Stimulated activated effector memory CD8-positive, alpha-beta T cell treated with anti-CD3 and anti-CD28 coated beads, Interleukin-12 subunit alpha, Interleukin-12 subunit beta, amount 100 ng/mL, for 72 hours (primary cell): ENCODE measurements around the gene UTP15.

Experiments used
- ATAC-seq: fragments of 150-1000 bp; cut with Tn5 transposase; 2 replicates; pipeline ENCODE4 v1.10.0; 2021
- DNase-seq, 2 donors: peaks; one replicate each; pipeline ENCODE4 v3.0.0; 2021 to 2022; ENCODE audit warnings: low spot score in 2 of 2
- H3K27ac Mint-ChIP-seq: one replicate; pipeline ENCODE4 v1.8.0; 2022; ENCODE audit warnings: mild to moderate bottlenecking, mixed read lengths
- H3K36me3 Mint-ChIP-seq: one replicate; pipeline ENCODE4 v1.8.0; 2022; ENCODE audit warnings: mild to moderate bottlenecking, mixed read lengths
- H3K4me1 Mint-ChIP-seq: one replicate; pipeline ENCODE4 v1.8.0; 2022; ENCODE audit warnings: mixed read lengths
- H3K4me3 Mint-ChIP-seq: one replicate; pipeline ENCODE4 v1.8.0; 2022; ENCODE audit warnings: mild to moderate bottlenecking, mixed read lengths
- H3K9me3 Mint-ChIP-seq: one replicate; pipeline ENCODE4 v1.8.0; 2022; ENCODE audit warnings: mixed read lengths

UTP15 gene

DNA sequence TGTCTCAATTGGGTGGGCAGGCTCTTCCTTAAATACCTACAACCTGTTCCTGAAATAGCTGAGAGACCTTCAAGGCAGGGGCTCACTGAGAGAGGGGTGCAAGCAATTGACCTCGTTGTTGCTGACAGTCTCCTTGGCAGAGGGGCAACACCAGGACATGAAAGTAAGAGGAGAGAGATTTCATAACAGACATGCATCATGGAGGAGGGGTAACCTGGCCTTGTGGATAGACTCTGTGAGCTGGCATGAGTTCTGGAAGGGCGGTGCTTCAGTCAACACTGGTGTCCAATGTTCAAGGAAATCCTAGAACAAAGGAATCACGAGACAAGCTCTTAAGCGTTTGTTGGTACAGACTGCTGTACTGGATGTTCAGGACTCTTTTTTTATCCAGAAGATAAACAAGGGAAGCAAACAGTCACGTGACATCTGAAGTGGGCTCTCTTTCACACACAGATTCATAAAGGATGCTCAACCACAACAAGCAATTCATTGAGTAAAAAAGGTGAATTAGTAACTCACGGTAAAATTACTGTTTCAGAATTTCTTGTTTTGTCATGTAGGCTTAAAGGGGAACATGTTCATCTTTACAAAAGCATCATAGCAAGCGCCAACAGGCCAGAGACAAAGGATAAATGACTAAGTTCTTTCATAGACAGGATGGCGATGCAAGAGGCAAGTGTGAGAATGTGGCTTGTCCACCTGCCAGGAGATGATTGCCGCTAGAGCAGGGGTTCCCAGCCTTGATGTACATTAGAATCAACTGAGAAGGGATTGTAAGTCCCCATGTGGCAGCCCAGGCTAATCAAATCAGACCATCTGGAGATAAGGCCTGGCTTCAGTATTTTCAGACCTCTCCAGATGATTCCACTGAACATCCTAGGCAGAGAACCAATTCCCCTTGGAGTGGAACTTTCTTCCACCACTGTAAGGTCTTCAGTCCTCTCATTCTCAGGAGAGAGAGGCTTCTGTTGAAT, 20.8 kb upstream of the UTP15 start:
- Mint-ChIP-seq H3K4me1 (no peaks in the 10 kb centered on the region), H3K4me3 (no peak overlapping the region), H3K36me3 (no peaks in the 10 kb centered on the region), H3K27ac (no peak overlapping the region), H3K9me3 (no peaks in the 10 kb centered on the region)
- DNase-seq (no peak), ATAC-seq (no peak)

DNA sequence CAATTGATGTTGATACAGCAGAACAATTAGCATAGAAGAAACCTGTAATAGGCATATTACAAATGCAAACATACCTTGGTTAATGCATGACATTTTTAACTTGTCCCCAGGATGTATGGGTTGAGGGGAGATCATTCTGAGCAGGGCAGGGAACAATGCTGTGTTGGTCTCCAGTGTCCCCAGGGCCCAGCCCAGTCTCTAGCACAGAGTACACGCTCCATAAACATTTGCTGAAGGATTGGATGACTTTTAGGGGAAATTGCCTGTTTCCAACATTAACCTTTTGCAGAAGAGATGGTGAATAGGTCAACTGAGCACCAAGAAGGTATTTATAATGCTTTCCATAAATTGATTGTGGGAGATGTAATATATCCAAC, 20.2 kb upstream of the UTP15 start:
- Mint-ChIP-seq H3K27ac (no peak overlapping the region), H3K4me3 (no peak overlapping the region), H3K9me3 (no peaks in the 10 kb centered on the region)

DNA sequence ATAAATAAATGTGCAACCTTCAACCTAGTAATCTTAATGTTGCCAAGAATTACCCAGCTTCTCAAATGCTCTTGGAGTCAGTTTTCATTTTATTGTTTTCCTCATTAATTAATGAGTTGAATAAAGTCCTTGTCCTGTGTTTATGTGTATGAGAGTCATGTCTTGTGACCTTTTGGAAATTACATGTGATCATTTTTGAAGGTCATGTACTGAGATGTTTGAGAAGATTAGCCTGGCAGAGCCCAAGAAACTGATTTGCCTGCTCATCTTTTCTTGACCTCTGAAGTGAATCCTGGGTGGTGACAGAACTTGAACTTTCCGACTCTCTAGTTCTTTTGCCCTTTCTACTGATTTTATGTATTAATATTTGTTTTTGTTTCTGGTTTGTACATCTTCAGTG, 15.5 kb upstream of the UTP15 start:
- H3K4me1 Mint-ChIP-seq = no peaks in the 10 kb centered on the region
- no peak overlapping the region for H3K4me3 Mint-ChIP-seq
- no peak overlapping the region for H3K27ac Mint-ChIP-seq
- ATAC-seq (no peak), DNase-seq (no peak)
- no peaks in the 10 kb centered on the region for H3K9me3 Mint-ChIP-seq
- H3K36me3 Mint-ChIP-seq = peaks cover 31% of the 10 kb centered on the region

More for the DNA sequence above, 20.2 kb upstream of the UTP15 start:
- Mint-ChIP-seq H3K4me1 (no peaks in the 10 kb centered on the region), H3K36me3 (no peaks in the 10 kb centered on the region)
- ATAC-seq (no peak), DNase-seq (no peak)

DNA sequence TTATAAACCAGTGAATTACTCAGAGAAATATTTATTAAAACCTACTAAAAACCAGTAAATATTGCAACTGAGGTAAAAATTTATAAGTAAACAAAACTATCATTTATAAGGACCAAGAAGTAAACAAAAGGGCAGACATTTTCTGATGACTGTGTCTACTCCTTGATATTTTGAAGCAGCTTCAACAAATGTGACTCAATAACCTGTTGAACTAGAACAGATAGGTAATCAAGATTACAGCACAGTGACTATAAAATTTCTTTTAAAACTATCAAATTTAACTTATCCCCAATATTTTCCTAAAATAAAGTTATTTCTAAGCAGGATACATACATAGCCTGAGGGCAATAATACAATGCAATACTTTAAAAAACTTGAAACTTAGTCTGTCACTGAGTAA, 12.9 kb upstream of the UTP15 start:
- Mint-ChIP-seq H3K27ac (no peak overlapping the region), H3K36me3 (peaks cover 54% of the 10 kb centered on the region), H3K9me3 (no peaks in the 10 kb centered on the region), H3K4me3 (no peak overlapping the region), H3K4me1 (no peaks in the 10 kb centered on the region)
- ATAC-seq (no peak), DNase-seq (no peak)

DNA sequence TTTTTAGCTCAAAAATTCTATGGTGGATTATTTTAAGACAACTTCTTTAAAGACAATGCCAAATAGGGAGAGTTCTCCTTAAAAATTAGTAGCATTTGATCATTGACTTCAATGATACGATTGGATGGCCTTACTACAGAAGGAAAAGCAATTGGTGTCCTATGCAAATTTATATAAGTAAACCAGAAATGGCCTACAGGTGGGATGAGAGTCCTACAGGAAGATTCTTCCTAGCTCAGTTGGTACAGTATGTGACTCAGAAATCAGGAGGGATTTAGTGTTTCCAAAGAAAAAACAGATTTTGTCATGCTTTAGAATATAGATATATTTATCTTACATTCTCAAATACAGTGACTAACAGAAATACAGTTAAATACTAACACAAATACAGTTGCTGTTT, 6.6 kb upstream of the UTP15 start:
- Mint-ChIP-seq H3K4me3 (no peak overlapping the region), H3K4me1 (peaks cover 13% of the 10 kb centered on the region), H3K36me3 (peaks cover 85% of the 10 kb centered on the region), H3K27ac (no peak overlapping the region), H3K9me3 (no peaks in the 10 kb centered on the region)
- DNase-seq (no peak), ATAC-seq (no peak)

DNA sequence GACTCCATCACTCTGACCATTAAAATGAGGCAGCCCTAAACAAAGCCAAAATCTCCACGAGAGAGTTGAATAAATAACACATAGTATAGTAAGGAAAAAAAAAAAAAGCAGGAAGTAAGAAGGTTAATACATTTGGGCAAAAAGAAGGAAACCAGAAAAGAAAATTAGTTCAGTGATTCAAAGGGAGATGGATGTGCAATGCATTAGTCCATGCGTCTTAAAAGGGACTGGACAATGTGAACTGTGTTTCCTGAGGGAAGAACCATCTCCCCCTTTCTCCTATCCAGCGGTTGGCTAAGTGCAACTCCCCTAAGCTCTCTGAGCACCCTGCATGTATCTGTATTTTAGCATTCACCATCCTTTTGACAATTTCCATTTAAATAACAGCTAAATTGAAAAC, 1.5 kb upstream of the UTP15 start:
- Mint-ChIP-seq H3K9me3 (no peaks in the 10 kb centered on the region), H3K4me1 (peaks cover 21% of the 10 kb centered on the region), H3K27ac (peak overlapping the region; percentile 99), H3K36me3 (peaks cover 61% of the 10 kb centered on the region), H3K4me3 (peak overlapping the region; percentile 93)
- ATAC-seq (no peak), DNase-seq (no peak)

DNA sequence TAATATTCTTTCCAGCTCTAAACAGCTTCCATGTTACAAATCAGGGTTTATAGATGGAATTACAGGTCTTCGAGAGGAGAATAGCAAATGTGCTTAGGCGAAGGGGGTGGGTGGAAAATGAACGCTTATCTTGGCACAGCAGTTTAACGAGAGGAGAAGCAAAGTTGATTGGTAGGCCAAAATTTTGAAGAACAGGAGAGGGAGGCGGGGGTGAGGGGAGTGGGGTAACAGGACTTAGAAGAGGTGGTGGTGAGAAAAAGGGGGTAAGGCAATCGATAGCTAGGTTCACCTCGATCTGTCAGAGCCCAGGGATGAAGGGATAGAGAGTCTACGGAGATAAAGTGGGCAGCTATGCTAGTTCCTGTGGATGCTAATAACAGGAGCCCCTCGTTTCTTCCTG, 868 bp upstream of the UTP15 start:
- Mint-ChIP-seq H3K9me3 (no peaks in the 10 kb centered on the region), H3K27ac (peak overlapping the region; percentile 99), H3K36me3 (peaks cover 63% of the 10 kb centered on the region), H3K4me3 (peak overlapping the region; percentile 93), H3K4me1 (peaks cover 21% of the 10 kb centered on the region)
- ATAC-seq (no peak), DNase-seq (no peak)

DNA sequence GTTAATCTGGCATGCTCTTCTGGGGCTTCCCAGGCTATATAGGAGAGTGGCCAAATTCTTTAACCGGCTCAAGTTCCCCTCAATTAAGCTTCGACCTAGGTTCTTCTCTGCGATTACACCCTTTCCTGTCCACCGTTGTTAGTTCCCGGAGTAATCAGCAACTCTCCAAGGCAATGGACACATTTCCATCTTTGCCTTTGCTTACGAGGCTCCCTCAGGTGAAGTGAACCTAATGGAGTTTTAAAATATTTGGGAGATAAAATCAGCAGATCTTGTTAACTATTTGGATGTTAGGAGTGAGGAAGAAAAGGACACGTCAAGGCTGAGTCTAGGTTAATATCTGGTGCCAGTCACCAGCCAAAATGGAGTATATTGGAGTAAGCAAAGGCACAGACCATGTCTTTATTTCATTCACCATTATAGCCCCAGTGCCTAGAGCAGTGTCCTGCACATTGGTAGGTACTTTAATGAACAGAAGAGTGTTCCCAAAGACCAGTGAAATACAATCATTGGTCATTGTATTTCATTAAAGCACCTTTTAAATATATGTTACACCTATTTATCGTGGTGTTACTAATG, 515 bp downstream of the UTP15 start:
- Mint-ChIP-seq H3K4me1 (peaks cover 15% of the 10 kb centered on the region), H3K4me3 (peak overlapping the region; percentile 93), H3K36me3 (peaks cover 63% of the 10 kb centered on the region), H3K9me3 (no peaks in the 10 kb centered on the region), H3K27ac (peak overlapping the region; percentile 99)
- no peak for DNase-seq
- no peak for ATAC-seq

DNA sequence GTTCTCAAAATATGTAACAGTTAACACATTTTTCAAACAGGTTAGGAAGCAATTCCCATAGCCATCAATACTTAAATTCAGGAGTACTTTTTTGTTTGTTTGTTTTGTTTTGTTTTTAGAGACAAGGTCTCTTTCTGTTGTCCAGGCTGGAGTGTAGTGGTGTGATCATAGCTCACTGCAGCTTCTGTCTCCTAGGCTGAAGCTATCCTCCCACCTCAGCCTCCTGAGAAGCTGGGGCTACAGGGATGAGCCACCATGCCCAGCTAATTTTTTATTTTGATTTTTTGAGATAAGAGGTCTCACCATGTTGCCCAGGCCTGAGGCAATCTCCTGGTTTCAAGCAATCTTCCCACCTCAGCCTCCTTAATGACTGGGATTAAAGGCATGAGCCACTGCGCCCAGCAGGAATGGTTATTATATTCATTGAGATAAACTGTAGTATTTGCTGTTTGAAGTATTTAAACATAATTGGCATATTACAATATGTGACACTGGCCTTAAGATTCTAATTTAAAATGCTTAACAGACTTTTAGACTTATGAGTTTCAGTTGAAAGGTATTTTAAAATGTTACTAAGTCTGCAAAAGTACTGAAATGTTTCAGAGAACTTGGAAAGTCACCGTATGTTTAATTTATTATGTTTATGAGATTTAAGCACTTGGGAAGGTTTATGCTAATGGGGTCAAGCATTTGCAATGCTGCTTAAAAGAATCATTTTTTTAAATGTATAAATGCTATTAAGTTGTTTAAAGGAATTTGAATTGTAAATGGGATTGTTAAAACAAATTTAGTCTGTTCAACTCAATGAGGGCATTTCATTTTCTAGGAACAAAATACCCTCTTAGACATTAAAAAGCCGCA, 17.0 kb downstream of the UTP15 start:
- DNase-seq (no peak), ATAC-seq (no peak)
- no peaks in the 10 kb centered on the region for H3K4me1 Mint-ChIP-seq
- H3K9me3 Mint-ChIP-seq = no peaks in the 10 kb centered on the region
- H3K4me3 Mint-ChIP-seq = no peak overlapping the region
- no peak overlapping the region for H3K27ac Mint-ChIP-seq
- peaks cover 49% of the 10 kb centered on the region for H3K36me3 Mint-ChIP-seq

DNA sequence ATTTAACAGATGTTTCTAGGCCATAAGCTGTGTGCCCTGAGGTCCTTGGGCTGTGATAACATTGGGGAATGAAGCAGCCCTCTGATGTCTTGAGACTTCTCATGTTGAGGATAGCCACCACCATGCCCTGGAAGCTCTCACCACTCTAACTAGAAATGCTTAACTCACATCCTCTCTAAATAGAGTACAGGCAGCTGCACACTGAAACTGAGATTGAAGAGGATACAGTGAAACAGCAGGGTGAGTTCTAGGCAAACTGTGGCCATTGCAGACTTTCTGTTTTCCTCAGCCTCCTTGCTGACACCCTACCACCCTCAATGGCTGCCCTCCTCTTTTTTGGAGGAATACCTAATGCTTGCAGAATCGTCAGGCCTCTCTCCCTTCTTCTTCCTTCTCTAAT, 22.4 kb downstream of the UTP15 start:
- Mint-ChIP-seq H3K9me3 (no peaks in the 10 kb centered on the region), H3K4me3 (no peak overlapping the region), H3K27ac (no peak overlapping the region), H3K36me3 (no peaks in the 10 kb centered on the region), H3K4me1 (no peaks in the 10 kb centered on the region)
- DNase-seq = no peak
- ATAC-seq = peak; percentile 33

DNA sequence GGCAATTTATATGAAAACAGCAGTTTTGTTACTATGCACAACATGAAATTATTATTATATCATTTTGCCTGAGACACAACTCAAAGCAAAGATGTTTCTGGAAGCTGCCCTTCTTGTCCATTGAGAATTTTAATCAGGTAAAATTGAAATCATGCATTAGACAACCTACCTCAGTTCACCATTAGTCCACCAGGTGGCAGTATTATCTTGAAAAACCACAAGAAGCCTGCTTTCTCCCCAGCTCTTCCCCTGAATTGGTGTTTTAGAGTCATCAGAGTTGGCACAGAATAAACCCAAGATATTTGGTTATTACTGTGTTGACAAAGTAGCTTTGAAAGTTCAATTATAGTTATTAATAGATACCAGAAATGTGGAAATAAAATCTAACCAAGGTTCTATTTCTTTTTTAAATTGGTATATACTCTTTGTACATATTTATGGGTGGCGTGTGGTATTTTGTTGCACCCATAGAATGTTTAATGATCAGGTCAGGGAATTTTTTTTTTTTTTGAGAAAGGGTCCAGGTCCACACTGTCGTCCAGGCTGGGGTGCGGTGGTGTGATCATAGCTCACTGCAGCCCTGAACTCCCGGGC, 25.7 kb downstream of the UTP15 start:
- DNase-seq = peak; percentile 36 to 70
- Mint-ChIP-seq H3K9me3 (no peaks in the 10 kb centered on the region), H3K4me1 (no peaks in the 10 kb centered on the region), H3K36me3 (no peaks in the 10 kb centered on the region), H3K4me3 (no peak overlapping the region), H3K27ac (no peak overlapping the region)
- peak; percentile 71 for ATAC-seq

DNA sequence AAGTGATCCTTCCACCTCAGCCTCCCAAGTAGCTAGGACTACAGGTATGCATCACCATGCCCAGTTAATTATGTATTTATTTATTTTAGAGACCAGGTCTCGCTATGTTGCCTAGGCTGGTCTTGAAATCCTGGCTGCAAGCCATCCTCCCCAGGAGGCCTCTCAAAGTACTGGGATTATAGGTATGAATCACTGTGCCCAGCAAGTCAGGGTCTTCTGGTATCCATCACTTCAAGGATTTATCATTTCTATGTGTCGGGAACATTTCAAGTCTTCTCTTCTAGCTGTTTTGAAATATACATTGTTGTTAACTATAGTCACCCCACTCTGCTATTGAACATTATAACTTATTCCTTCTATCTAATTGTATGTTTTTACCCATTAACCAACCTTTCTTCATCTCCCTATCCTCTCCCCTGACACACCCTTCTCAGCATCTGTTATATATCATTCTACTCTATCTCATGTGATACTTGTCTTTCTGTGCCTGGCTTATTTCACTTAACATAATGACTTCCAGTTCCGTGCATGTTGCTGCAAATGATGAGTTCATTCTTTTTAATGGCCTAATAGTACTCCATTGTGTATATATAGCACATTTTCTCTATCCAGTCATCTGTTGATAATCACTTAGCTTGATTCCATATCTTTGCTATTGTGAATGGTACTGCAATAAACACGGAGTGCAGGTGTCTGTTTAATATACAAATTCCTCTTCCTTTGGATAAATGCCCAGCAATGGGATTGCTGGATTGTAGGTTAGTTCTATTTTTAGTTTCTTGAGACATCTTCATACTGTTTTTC, 26.4 kb downstream of the UTP15 start:
- ATAC-seq = no peak
- Mint-ChIP-seq H3K4me3 (no peak overlapping the region), H3K27ac (no peak overlapping the region), H3K9me3 (no peaks in the 10 kb centered on the region), H3K36me3 (no peaks in the 10 kb centered on the region), H3K4me1 (no peaks in the 10 kb centered on the region)
- no peak for DNase-seq

DNA sequence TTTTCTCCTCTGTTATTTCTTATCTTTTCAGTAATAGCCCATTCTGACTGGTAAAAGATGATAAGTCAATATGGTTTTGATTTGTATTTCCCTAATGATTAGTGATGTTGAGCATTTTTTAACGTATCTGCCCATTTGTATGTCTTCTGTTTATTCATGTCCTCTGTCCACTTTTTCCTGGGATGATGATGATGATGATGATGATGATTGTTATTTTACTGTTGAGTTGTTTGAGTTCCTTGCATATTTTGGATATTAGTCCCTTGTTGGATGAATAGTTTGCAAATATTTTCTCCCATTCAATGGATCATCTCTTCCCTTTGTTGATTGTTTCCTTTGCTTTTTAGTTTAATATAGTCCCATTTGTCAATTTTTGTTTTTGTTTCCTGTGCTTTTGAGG, 27.0 kb downstream of the UTP15 start:
- H3K27ac Mint-ChIP-seq = no peak overlapping the region
- no peak overlapping the region for H3K4me3 Mint-ChIP-seq
- no peaks in the 10 kb centered on the region for H3K9me3 Mint-ChIP-seq
- DNase-seq (no peak), ATAC-seq (no peak)
- no peaks in the 10 kb centered on the region for H3K36me3 Mint-ChIP-seq
- H3K4me1 Mint-ChIP-seq = no peaks in the 10 kb centered on the region

DNA sequence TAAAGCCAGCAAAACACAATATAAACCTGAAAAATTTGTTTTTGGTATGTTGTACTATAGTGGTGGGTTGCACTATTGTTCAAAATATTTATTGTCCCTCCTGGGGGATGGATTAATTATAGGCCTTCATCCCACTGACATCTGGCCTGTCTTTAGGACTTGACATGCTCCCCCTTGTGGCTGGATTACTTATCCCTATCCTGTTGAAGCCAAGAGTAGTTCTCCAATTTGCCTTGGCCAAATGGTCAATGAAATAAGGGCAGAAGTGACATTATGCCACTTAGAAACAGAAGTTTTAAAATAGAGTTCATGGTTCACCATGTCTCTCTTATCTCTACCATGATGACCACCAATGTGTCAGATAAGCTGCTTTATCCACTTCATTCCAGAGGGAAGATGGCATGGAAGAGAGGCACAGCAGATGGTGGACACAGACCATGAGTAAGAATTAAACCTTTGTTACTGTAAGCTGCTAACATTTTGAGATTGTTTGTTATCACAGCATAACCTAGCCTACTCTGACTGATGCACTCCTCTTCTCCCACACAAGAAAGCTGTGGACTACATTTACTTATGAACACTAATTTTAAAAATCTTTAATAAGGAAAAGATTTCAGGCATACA, 31.3 kb downstream of the UTP15 start:
- ATAC-seq = no peak
- Mint-ChIP-seq H3K27ac (no peak overlapping the region), H3K4me1 (no peaks in the 10 kb centered on the region), H3K9me3 (peaks cover 2% of the 10 kb centered on the region), H3K4me3 (no peak overlapping the region), H3K36me3 (no peaks in the 10 kb centered on the region)
- DNase-seq = no peak
